ENCODE data around the gene CTIF.

- TF ChIP-seq CTCF (IDR thresholded peaks at IDR 0.05) (no peak), POLR2A (IDR thresholded peaks at IDR 0.05) (no peak)
Observed at GRCh38 chr18:48821845-48822244, 283.0 kb downstream of the CTIF start.
